ENCODE data around the gene DLG3. TPM values are rescaled to one million over a fixed set of nuclear protein-coding genes. Genes with fewer than 3 reads are reported as not detected.

Gene DLG3
- polyA plus RNA-seq, 3 donors, result 38.0 to 41.5 (median 39.3) TPM

DNA sequence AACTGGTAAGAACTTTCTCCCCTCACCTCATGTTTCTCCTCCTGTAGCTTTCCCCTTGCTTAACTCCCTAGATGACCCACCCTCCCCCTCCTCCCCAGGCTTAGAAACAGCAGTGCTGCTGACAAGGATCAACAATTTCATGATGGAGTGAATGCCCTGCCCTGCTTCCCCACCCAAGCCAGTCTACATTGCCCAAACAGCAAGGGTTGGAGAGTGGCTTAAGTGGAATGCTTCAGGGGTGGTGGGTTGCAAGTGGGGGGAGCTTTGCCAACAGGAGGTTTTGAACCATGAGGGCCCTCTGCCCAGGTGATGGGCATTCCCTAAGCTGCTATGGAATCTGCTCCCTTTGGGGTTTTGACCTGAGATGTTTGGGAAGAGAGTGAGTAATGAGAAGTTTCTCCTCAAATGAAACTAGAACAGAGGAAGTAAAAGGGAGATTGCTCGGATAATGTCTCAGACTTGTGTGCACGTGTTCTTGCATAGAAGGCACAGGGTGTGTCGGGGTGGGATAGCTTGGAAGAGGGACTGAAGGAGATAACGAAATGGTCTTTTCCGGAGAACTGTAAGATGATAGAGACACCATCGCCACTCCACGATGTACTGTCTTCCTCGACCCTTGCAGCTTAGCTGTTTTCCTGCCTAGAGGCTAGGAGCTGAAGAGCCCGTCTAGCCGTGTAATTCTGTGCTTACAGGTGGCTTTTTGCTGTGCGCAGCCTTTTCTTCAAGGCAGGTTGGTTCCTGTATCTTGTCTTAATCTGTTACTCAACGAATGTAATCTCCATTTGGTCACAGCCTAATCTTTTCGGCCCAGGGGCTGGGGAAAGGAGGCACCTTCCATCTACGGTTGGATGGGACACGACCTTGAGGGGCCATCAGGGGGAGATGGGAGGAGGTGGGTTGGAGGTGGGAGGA lies 11.4 kb upstream of the DLG3 start:
- no peak for DNase-seq (ENCODE audit: extremely low read depth in 1 of 11, low read depth in 9 of 11, low spot score in 4 of 11)

- peak in 5 of 11 donors; percentile 39 to 56 (median 52) for DNase-seq (ENCODE audit: extremely low read depth in 1 of 11, low read depth in 9 of 11, low spot score in 4 of 11)
Measured at GRCh38 chrX:70433848-70434351, 10.7 kb upstream of the DLG3 start.

- DNase-seq (ENCODE audit: extremely low read depth in 1 of 11, low read depth in 9 of 11, low spot score in 4 of 11), result peak in 7 of 11 donors; percentile 63 to 81 (median 69)
Measured at GRCh38 chrX:70434352-70434866, 10.2 kb upstream of the DLG3 start.

DNA sequence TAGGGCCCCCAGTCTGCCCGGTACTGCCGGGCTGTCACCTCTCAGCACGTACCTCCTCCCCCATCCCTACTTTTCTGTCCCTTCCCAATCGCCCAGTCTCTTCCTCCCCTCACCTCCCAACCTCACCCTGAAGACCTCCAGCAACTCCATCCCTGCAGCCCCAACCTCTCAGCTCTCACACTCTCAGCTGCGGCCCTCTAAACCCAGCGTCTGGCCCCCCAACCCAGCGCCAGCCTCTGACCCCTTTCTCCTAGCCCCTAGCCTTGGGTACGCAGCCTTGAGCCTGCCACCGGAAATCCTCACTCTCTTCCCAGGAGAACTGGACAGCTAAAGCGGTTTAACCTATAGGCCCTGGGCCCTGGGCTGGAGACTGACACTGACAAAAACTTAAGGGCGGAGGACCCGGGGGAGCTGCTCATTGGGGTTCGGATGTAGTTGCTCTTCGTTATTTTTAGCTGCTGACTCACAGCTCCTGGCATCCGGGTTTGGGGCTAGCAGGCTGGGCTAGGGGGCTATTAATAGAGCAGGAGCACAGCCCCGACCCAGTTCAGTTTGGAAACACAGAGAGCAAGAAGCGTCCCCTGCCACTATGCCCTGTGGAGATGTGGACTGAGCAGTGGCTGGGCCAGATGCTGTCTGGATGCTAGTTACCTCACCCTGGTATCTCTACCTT lies 9.6 kb upstream of the DLG3 start:
- no peak for DNase-seq (ENCODE audit: extremely low read depth in 1 of 11, low read depth in 9 of 11, low spot score in 4 of 11)

- DNase-seq (ENCODE audit: extremely low read depth in 1 of 11, low read depth in 9 of 11, low spot score in 4 of 11), result no peak
Measured at GRCh38 chrX:70436343-70436742, 8.3 kb upstream of the DLG3 start.

- no peak for DNase-seq (ENCODE audit: extremely low read depth in 1 of 11, low read depth in 9 of 11, low spot score in 4 of 11)
Measured at GRCh38 chrX:70437011-70437410, 7.6 kb upstream of the DLG3 start.

GRCh38 chrX:70437921-70438665 lies 6.5 kb upstream of the DLG3 start:
- no peak for DNase-seq (ENCODE audit: extremely low read depth in 1 of 11, low read depth in 9 of 11, low spot score in 4 of 11)

DNA sequence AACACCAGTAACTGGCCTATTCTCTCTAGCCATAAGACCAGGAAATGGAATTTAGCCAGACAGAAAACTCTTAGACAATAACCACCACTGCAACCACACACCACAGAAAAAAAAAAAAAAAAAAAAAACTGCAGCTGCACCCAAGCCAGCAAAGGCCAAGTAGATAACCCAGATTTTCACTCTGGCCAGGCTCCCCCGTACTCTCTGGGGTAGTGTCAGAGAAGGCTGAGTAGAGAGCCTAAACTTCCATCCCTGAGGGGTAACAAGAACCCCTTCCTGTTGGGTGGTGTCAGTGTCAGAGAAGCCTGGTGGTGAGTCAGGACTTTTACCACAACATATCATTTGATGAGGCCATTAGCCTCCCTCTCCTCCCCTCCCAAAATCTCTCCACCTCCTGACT lies 5.6 kb upstream of the DLG3 start:
- DNase-seq (ENCODE audit: extremely low read depth in 1 of 11, low read depth in 9 of 11, low spot score in 4 of 11), result no peak

GRCh38 chrX:70442224-70442623 lies 2.4 kb upstream of the DLG3 start:
- DNase-seq (ENCODE audit: extremely low read depth in 1 of 11, low read depth in 9 of 11, low spot score in 4 of 11), result no peak

GRCh38 chrX:70444946-70445656 lies 466 bp downstream of the DLG3 start:
- DNase-seq (ENCODE audit: extremely low read depth in 1 of 11, low read depth in 9 of 11, low spot score in 4 of 11), result no peak

DNA sequence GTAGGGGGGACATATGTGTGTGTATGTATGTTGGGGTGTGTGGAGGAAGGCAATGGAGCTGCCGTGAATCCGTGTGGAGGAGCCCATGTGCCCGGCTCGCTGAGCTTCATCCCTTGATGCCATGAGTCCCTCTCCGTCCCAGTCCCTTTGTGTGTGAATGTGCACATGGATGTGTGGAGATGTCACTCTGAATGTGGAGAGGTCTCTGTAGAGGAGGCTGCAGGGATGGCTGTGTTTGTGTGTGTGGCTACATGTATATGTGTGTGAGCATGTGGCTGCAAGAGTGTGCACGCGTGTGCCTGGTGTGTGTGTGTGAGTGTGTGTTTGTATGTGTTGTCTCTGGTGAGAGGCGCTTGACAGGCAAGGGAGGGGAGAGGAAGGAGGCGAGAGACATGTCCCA lies 1.3 kb downstream of the DLG3 start:
- no peak for DNase-seq (ENCODE audit: extremely low read depth in 1 of 11, low read depth in 9 of 11, low spot score in 4 of 11)

GRCh38 chrX:70446380-70447350 lies 2.0 kb downstream of the DLG3 start:
- DNase-seq (ENCODE audit: extremely low read depth in 1 of 11, low read depth in 9 of 11, low spot score in 4 of 11), result no peak

GRCh38 chrX:70449457-70449966 lies 4.9 kb downstream of the DLG3 start:
- DNase-seq (ENCODE audit: extremely low read depth in 1 of 11, low read depth in 9 of 11, low spot score in 4 of 11), result no peak

DNA sequence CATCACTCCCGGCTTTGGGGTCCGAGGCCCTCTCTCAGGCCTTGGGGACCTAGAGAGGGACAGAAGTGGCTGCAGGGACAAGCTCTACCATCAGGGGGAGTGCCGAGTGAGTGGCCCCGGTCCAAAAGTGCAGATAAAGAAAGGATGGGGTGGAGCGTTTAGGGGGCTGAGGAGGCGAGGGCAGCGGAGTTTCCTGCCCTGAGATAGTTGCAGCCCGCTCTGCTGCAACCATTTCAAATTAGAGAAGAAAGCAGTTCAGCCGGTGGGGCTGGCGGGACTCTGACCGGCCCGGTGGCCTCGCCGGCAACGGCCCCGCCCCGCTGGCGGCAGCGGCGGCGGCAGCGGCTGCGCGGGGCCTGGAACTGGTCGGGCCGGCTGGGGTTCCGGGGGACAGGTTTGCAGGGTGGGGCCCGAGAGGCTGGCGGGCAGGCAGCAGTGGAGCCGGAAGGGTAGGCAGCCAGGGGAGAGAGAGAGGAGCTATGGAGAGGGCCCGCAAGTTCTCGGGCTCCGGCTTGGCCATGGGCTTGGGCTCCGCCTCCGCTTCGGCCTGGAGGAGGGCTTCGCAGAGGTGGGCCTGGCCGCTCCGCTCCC lies 7.6 kb downstream of the DLG3 start:
- DNase-seq (ENCODE audit: extremely low read depth in 1 of 11, low read depth in 9 of 11, low spot score in 4 of 11), result peak in 3 of 11 donors; percentile 20 to 37 (median 28)

DNA sequence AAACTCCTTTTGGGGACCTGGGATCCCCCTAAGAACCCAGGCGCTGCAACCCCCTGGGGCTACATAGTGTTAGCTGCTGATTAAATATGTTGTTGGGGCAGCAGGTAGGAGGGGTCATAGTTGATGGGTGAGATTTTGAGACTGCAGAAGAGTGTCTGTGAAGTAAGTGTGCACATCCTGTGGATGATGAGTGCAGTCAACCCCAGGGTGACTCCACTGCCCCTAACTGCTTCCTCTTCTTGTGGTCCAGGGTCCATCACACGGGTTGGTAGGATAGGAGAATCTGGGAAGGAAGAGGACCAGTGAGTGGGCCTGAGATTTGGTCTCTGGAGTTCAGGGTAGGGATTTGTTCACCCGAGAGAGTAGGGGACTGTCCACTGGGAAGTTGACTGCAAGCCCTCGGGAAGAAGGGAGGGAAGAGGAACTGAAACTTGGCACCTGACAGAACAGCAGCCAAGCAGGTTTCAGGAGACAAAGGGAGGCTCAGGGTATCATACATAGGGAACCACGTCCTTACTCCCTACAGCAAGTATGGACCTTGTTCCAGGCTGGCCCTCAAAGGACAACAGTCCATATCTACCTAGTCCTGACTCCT lies 8.5 kb downstream of the DLG3 start:
- no peak for DNase-seq (ENCODE audit: extremely low read depth in 1 of 11, low read depth in 9 of 11, low spot score in 4 of 11)

Measured in renal cortex interstitium (tissue), 11 donors.